HepG2 (cell line): Measurements from ENCODE around the gene RANBP3. TPM values are rescaled to one million over a fixed set of nuclear protein-coding genes. Genes with fewer than 3 reads are reported as not detected.

Experiments
- FLYWCH1 ChIP-seq: sonication (generic); formaldehyde crosslinking; IDR thresholded peaks from 2 replicates; pipeline ENCODE4 v1.8.1; 2023; ENCODE audit warnings: mild to moderate bottlenecking, missing genetic modification reagents
- FOSL1 ChIP-seq: sonication (generic); formaldehyde crosslinking; IDR thresholded peaks from 2 replicates; pipeline ENCODE4 v1.9.0; 2021; ENCODE audit warnings: missing genetic modification reagents, borderline replicate concordance
- FOXM1 ChIP-seq: sonication (generic); formaldehyde crosslinking; IDR thresholded peaks from 2 replicates; pipeline ENCODE4 v1.5.0; 2020; ENCODE audit warnings: missing genetic modification reagents
- GZF1 ChIP-seq: sonication (generic); formaldehyde crosslinking; IDR thresholded peaks from 2 replicates; pipeline ENCODE4 v1.5.1; 2020; ENCODE audit warnings: mild to moderate bottlenecking, missing genetic modification reagents
- HES4 ChIP-seq: sonication (generic); formaldehyde crosslinking; IDR thresholded peaks from 2 replicates; pipeline ENCODE4 v1.9.0; 2021; ENCODE audit warnings: mild to moderate bottlenecking, missing genetic modification reagents, borderline replicate concordance
- HOXA3 ChIP-seq: sonication (generic); formaldehyde crosslinking; IDR thresholded peaks from 2 replicates; pipeline ENCODE4 v1.5.0; 2020; ENCODE audit warnings: missing genetic modification reagents
- IKZF1 ChIP-seq: fragments of 450-650 bp; IDR thresholded peaks from 2 replicates; pipeline ENCODE4 v1.7.1; 2016
- SIX1 ChIP-seq: sonication (generic); formaldehyde crosslinking; IDR thresholded peaks from 2 replicates; pipeline ENCODE4 v1.4.0; 2020; ENCODE audit warnings: missing genetic modification reagents, borderline replicate concordance
- SNAI1 ChIP-seq: sonication (generic); formaldehyde crosslinking; IDR thresholded peaks from 2 replicates; pipeline ENCODE4 v1.5.0; 2020; ENCODE audit warnings: mild to moderate bottlenecking, missing genetic modification reagents, borderline replicate concordance
- XBP1 ChIP-seq: sonication (generic); formaldehyde crosslinking; IDR thresholded peaks from 2 replicates; pipeline ENCODE4 v1.5.0; 2020; ENCODE audit warnings: missing genetic modification reagents
- ZKSCAN8 ChIP-seq: IDR thresholded peaks from 2 replicates; pipeline ENCODE4 v1.6.1; 2016; ENCODE audit warnings: borderline replicate concordance, missing genetic modification reagents, missing compliant biosample characterization
- ZNF333 ChIP-seq: sonication (generic); formaldehyde crosslinking; IDR thresholded peaks from 2 replicates; pipeline ENCODE4 v1.4.0; 2020; ENCODE audit warnings: mild to moderate bottlenecking, missing genetic modification reagents, borderline replicate concordance
- ZNF337 ChIP-seq: sonication (generic); formaldehyde crosslinking; IDR thresholded peaks from 2 replicates; pipeline ENCODE4 v1.5.1; 2020; ENCODE audit warnings: missing genetic modification reagents, low read depth, mild to moderate bottlenecking, borderline replicate concordance
- ZNF552 ChIP-seq: sonication (generic); formaldehyde crosslinking; IDR thresholded peaks from 2 replicates; pipeline ENCODE4 v1.9.0; 2022; ENCODE audit warnings: missing genetic modification reagents, mild to moderate bottlenecking, borderline replicate concordance
- ZNF607 ChIP-seq: sonication (generic); formaldehyde crosslinking; IDR thresholded peaks from 2 replicates; pipeline ENCODE4 v1.5.1; 2020; ENCODE audit warnings: missing genetic modification reagents, mild to moderate bottlenecking, borderline replicate concordance
- polyA plus RNA-seq, 8 experiments: library from polyadenylated mRNA; depleted of rRNA in 3 of 8; stranded (reverse) in 7 of 8; unstranded in 1 of 8; fragments of >200 nt; fragmentation: Illumina TruSeq in 4 of 8; extraction: Trizol in 4 of 8; gene quantifications; 2 replicates each; pipeline versions ENCODE4 v1.2.1 to v1.2.3, GENCODE V29; 2011 to 2016; ENCODE audit warnings: low read depth in 4 of 8, missing spikeins in 1 of 8, mixed read lengths in 1 of 8; ENCODE audit not compliant: insufficient read depth in 1 of 8
- total RNA-seq, 5 experiments: library from RNA; depleted of rRNA; stranded (reverse); fragments of >200 nt; fragmentation: Illumina TruSeq; extraction: Trizol; gene quantifications; 2 replicates each; pipeline ENCODE4 v1.2.3, GENCODE V29; 2016; ENCODE audit warnings: low read depth in 1 of 5
- TF ChIP-seq, protein P1 (sequence below): sonication (generic); formaldehyde crosslinking; IDR thresholded peaks from 2 replicates; pipeline ENCODE4 v1.4.0; 2020; ENCODE audit warnings: missing genetic modification reagents, borderline replicate concordance
- TF ChIP-seq, protein P2 (sequence below): sonication (generic); formaldehyde crosslinking; IDR thresholded peaks from 2 replicates; pipeline ENCODE4 v1.5.0; 2020; ENCODE audit warnings: missing genetic modification reagents
- TF ChIP-seq, protein P3 (sequence below), 2 experiments: sonication (generic) in 1 of 2; formaldehyde crosslinking in 1 of 2; IDR thresholded peaks; 2 replicates each; pipeline versions ENCODE4 v1.4.0 to v1.6.1; 2016 to 2020; ENCODE audit warnings: borderline replicate concordance in 1 of 2, low read depth in 1 of 2, mild to moderate bottlenecking in 1 of 2, missing genetic modification reagents in 1 of 2
- TF ChIP-seq, protein P4 (sequence below): IDR thresholded peaks from 2 replicates; pipeline ENCODE4 v1.6.1; 2018; ENCODE audit warnings: missing genetic modification reagents

The RANBP3 gene
- total and polyA plus RNA-seq, 2 of the 13 experiments (the other 11 are each of a cell fraction or from before 2014, with no cell fraction given), result 39.5 to 149 TPM

DNA sequence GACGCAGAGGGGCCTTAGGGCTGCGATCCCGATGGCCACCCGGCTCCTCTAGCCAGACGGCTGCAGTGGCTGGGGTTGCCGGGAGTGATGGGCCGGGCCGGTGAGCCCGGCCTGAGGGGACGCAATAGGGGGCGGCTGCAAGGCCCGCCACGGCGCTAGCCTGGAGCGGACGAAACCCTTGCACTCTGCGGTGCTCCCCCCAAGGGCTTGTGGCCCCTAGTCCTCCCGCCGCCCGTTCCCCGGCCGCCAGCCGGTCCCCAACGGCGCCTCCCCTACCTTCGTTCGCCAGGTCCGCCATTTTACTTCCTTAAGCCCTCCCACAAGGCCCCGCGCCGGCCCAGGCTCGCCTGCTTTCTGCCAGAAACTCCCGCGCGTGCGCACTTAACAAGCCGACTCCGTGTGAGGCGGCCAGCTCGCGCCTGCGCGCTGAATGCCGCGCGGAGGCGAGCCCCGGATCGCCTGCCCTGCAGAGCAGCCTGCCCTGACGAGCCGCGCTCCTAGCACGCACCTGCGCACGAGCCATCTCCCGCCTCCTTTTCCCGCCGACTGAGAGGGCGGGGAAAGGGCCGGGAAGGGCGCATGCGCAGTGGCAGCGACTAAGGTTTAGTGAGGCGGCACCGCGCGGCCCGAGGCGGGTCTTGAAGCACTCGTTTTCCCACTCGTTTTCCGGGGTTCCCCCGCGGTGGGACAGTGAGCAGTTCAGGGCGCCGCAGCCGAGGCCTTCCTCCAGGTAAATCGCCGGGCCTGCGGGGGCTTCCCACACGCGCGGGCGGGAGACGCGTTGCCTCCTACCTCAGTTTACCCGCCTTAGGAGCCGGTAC, at the start of gene RANBP3 (continued):
- TF ChIP-seq ZNF337 (CRISPR knock-in tag) (peak; percentile 100), FLYWCH1 (peak; percentile 100), ZKSCAN8 (peak; percentile 96), IKZF1 (no peak), SNAI1 (CRISPR knock-in tag) (peak; percentile 100), ZNF333 (CRISPR knock-in tag) (peak; percentile 91), ZNF552 (peak; percentile 100), HOXA3 (CRISPR knock-in tag) (peak; percentile 98), SIX1 (CRISPR knock-in tag) (peak; percentile 83), ZNF607 (CRISPR knock-in tag) (peak; percentile 100), FOXM1 (CRISPR knock-in tag) (peak; percentile 99), GZF1 (CRISPR knock-in tag) (peak; percentile 97), FOSL1 (CRISPR knock-in tag) (peak; percentile 84), HES4 (CRISPR knock-in tag) (peak; percentile 100), XBP1 (CRISPR knock-in tag) (peak; percentile 99)
- TF ChIP-seq, protein P1, sequence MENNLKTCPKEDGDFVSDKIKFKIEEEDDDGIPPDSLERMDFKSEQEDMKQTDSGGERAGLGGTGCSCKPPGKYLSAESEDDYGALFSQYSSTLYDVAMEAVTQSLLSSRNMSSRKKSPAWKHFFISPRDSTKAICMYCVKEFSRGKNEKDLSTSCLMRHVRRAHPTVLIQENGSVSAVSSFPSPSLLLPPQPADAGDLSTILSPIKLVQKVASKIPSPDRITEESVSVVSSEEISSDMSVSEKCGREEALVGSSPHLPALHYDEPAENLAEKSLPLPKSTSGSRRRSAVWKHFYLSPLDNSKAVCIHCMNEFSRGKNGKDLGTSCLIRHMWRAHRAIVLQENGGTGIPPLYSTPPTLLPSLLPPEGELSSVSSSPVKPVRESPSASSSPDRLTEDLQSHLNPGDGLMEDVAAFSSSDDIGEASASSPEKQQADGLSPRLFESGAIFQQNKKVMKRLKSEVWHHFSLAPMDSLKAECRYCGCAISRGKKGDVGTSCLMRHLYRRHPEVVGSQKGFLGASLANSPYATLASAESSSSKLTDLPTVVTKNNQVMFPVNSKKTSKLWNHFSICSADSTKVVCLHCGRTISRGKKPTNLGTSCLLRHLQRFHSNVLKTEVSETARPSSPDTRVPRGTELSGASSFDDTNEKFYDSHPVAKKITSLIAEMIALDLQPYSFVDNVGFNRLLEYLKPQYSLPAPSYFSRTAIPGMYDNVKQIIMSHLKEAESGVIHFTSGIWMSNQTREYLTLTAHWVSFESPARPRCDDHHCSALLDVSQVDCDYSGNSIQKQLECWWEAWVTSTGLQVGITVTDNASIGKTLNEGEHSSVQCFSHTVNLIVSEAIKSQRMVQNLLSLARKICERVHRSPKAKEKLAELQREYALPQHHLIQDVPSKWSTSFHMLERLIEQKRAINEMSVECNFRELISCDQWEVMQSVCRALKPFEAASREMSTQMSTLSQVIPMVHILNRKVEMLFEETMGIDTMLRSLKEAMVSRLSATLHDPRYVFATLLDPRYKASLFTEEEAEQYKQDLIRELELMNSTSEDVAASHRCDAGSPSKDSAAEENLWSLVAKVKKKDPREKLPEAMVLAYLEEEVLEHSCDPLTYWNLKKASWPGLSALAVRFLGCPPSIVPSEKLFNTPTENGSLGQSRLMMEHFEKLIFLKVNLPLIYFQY (CRISPR knock-in tag), result peak; percentile 98
- TF ChIP-seq, protein P2, sequence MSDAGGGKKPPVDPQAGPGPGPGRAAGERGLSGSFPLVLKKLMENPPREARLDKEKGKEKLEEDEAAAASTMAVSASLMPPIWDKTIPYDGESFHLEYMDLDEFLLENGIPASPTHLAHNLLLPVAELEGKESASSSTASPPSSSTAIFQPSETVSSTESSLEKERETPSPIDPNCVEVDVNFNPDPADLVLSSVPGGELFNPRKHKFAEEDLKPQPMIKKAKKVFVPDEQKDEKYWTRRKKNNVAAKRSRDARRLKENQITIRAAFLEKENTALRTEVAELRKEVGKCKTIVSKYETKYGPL (CRISPR knock-in tag), result peak; percentile 98
- TF ChIP-seq, protein P3, sequence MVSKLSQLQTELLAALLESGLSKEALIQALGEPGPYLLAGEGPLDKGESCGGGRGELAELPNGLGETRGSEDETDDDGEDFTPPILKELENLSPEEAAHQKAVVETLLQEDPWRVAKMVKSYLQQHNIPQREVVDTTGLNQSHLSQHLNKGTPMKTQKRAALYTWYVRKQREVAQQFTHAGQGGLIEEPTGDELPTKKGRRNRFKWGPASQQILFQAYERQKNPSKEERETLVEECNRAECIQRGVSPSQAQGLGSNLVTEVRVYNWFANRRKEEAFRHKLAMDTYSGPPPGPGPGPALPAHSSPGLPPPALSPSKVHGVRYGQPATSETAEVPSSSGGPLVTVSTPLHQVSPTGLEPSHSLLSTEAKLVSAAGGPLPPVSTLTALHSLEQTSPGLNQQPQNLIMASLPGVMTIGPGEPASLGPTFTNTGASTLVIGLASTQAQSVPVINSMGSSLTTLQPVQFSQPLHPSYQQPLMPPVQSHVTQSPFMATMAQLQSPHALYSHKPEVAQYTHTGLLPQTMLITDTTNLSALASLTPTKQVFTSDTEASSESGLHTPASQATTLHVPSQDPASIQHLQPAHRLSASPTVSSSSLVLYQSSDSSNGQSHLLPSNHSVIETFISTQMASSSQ (IDR thresholded peaks at IDR 0.05; ENCODE audit: low read depth), result no peak
- TF ChIP-seq, protein P3 (CRISPR knock-in tag; IDR thresholded peaks at IDR 0.05; ENCODE audit: borderline replicate concordance), result peak; percentile 96
- TF ChIP-seq, protein P4, sequence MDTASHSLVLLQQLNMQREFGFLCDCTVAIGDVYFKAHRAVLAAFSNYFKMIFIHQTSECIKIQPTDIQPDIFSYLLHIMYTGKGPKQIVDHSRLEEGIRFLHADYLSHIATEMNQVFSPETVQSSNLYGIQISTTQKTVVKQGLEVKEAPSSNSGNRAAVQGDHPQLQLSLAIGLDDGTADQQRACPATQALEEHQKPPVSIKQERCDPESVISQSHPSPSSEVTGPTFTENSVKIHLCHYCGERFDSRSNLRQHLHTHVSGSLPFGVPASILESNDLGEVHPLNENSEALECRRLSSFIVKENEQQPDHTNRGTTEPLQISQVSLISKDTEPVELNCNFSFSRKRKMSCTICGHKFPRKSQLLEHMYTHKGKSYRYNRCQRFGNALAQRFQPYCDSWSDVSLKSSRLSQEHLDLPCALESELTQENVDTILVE (CRISPR knock-in tag), result peak; percentile 97
